CD4-positive, alpha-beta T cell treated with Interleukin-1 beta for 1 hour (primary cell): ENCODE results near the gene G3BP1.
A peak's percentile ranks its signal among the peaks of the same experiment; 100 is the strongest.
"Not testable (repeated sequence)": the region's sequence is repeated elsewhere in the genome, so short reads cannot be mapped to it uniquely, and the experiment has no call there.

Source experiments
- DNase-seq, 2 donors: peaks; one replicate each; pipeline ENCODE4 v3.0.0-alpha.2; 2020 to 2022

G3BP1 gene

GRCh38 chr5:151771259-151772028 lies at the start of gene G3BP1:
Gene G3BP1 (plus strand): TSS chr5:151771954. CDS start chr5:151786621, 14,667 bp downstream.
- peak; percentile 100 for DNase-seq

GRCh38 chr5:151722546-151722945 lies 49.2 kb upstream of the G3BP1 start:
- DNase-seq = no peak

- DNase-seq = no peak
Observed at GRCh38 chr5:151724360-151724759, 47.4 kb upstream of the G3BP1 start.

DNA sequence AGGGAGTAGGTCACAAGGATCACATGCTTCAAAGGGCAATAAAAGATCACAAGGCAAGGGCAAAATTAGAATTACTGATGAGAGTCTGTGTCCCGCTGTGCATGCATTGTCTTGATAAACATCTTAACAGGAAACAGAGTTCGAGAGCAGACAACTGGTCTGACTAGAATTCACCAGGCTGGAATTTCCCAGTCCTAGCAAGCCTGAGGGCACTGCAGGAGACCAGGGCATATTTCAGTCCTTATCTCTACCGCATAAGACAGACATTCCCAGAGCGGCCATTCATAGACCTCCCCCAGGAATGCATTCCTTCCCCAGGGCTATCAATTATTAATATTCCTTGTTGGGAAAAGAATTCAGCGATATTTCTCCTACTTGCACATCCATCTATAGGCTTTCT lies 42.2 kb upstream of the G3BP1 start:
- DNase-seq = not testable (repeated sequence)

- no peak for DNase-seq
Observed at GRCh38 chr5:151730381-151730780, 41.4 kb upstream of the G3BP1 start.

DNA sequence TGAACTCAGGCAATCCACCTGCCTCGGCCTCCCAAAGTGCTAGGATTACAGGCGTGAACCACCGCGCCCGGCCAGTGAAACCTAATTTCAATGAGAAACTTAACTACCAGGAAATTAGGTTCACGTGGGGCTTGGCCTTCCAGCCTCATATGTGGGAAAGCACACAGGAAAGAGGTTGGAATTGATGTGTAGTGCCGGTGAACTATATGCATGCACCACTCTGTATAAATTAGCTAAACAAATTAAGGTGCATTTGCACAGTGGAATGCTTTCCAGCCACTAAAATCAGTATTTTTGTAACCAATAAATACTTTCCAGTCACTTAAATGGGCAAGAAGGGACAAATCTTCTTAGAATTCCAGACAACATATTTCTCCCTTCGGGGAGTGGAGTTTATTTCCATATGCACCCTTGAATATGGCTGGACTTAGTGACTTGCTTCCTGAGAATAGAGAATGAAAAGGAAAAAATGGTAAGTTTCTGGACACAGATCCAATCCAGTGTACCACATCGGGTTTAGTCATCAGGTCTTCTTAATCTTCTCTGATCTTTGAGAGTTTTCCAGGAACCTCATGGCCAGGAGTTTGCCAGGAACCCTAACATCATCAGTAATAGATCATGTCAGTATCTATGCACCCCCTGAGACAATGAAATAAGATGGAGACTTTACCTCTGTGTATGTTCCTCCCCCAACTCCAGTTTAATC lies 38.2 kb upstream of the G3BP1 start:
- no peak for DNase-seq

GRCh38 chr5:151734064-151734408 lies 37.7 kb upstream of the G3BP1 start:
- no peak for DNase-seq

- no peak for DNase-seq
Observed at GRCh38 chr5:151735646-151736045, 36.1 kb upstream of the G3BP1 start.

DNA sequence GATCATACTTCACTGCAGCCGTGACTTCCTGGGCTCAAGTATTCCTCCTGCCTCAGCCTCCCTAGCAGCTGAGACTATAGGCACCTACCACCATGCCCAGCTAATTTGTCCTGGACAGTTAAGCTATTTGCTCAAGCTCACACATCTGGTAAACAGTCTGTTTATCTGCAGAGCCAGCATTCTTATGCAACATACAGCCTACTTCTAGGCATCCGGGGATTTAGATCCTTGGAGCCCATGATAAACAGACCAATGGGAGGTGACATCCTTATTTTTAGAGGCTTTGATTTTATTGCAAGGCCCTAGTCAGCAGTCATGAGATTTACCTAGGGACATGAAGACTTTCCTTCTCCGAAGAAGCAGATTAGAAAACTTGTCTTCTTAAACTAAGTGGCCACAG lies 34.3 kb upstream of the G3BP1 start:
- DNase-seq = no peak

- DNase-seq = no peak
Observed at GRCh38 chr5:151738125-151738848, 33.5 kb upstream of the G3BP1 start.

DNA sequence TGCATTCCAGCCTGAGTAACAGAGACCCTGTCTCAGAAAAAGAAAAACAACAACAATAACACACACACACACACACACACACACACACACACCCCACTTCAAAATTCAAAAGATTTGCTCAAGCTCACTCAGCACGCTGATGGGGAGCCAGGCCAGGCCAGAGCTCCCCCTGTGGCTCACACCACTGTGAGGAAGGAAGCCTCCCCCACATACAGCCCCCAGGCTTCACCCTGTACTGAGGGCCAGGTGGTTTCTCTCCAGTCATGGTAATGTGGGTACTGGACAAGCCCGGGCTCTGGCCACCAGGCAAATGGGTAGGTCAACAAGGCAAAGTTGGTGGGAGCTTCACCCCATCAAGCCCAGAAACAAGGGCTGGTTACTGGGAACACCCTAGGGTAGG lies 32.4 kb upstream of the G3BP1 start:
- DNase-seq = no peak

DNA sequence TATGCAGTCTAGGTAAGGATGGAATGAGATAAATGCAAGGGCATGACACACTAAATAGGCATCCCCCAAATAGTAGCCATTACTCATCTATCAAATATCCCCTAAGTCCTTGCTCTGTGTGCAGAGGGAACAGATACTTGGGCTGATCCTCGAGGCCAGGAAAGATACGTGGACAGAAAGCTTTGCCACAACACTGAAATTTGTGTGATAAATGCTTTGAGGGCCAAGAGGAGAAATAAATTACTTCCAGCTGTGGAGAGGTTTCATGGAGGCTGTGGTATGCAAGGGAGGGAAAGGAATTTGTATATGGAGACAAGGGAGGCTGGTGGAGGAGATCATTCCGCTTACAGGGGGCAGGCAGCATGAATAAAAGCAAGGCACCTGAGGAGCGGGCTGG lies 31.8 kb upstream of the G3BP1 start:
- no peak for DNase-seq

DNA sequence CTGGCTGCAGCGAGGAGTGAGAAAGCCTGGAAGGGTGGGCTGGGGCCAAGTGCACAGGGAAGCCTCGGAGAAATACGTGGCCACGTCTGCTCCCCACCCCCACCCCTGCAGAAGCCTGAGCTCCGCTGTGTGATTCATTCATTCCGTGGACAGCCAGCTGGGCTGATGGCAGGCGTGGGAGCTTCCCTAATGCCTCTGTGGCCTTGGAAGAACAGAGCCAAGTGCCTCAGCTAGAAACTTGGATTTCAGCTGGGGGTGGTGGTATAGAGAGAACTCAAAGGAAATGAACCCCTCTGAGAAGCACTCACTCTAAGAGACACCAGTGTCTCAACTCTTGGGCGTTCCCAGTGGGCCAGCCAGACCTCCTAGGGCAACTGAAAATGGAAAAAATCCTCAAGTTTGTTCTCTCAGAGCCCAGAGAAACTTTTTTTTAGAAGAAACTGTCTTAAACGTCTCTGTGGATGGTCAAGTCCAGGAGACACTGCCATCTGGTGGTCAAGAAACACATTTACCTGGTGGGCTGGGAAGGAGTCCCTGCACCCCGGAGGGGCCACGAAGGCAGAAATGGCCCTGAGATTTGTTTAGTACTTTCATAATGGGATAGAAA lies 31.3 kb upstream of the G3BP1 start:
- DNase-seq = peak; percentile 51 to 63

DNA sequence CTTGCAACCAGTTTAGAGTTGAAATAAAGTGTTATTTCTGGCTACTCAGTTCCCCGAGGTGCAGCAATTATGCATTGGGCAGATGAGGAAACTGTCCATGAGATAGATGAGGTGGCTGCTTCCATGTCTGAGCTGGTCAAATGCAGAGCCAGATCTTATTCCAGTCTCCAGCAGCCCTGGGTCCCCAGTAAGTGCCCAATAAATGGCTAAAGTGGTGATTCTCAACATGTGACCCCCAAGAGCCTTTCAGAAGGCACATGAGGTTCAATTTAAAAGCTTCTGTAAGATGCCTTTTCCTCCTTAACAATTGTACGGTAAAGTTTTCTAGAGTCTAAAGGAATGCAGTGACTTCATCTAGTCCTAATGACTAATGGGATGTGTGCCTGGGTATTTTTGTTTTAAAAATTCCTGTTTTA lies 30.8 kb upstream of the G3BP1 start:
- no peak for DNase-seq

DNA sequence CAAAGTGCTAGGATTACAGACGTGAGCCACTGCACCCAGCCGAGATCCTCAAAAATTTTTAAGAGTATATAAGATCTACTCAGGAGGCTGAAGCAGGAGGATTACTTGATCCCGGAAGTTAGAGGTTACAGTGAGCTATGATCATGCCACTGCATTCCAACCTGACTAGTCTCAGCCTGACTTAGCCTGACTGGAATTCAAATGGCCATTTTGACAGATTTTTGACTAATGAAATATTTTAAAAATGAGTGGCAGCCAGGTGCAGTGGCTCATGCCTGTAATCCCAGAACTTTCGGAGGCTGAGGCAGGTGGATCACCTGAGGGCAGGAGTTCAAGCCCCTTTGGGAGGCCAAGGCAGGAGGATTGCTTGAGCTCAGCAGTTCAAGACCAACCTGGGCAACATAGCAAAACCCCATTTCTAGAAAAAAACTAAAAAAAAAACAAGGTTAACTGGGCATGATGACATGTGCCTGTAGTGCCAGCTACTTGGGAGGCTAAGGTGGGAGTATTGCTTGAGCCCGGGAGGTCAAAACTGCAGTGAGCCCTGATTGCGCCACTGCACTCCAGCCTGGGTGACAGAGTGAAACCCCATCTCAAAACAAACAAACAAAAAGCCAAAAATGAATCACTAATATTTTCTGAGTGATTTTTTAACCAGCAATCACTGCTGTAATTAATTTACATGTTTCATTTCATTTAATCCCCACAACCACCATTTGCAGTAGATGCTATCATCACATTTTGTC lies 29.9 kb upstream of the G3BP1 start:
- no peak for DNase-seq

DNA sequence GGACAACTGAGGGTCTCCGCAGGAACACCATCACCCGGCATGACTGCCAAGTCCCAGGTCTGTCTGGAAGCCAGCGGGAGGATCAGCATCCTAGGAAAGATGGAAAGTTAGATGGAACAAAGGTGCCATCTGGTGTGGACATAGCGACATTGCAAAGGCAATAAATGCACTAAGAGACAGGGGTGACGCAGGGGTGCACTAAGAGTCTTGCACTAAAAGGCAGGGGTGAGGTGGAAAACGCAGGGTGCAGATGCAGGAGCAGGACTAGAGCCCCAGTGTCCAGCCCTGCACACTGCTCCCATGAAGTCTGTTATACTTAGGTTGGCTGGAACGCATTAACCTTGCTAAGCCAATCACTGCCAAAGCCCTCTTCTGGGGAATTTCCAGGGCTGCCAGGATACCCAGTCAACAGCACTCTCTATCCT lies 28.9 kb upstream of the G3BP1 start:
- no peak for DNase-seq

- no peak for DNase-seq
Observed at GRCh38 chr5:151743530-151743929, 28.2 kb upstream of the G3BP1 start.

- DNase-seq = peak; percentile 45 to 70
Observed at GRCh38 chr5:151745071-151745705, 26.6 kb upstream of the G3BP1 start.

DNA sequence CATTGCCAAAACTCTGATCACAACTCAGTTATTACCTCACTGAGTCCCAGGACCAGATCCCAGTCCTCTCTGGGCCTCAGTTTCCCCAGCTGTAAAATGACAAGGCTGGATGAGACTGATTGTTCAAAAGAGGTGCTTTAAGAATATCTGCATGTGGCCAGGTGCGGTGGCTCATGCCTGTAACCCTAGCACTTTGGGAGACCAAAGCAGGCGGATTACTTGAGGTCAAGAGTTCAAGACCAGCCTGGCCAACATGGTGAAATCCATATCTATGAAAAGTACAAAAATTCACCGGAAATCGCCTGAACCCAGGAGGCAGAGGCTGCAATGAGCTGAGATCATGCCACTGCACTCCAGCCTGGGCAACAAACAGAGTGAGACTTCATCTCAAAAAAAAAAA lies 21.6 kb upstream of the G3BP1 start:
- no peak for DNase-seq

DNA sequence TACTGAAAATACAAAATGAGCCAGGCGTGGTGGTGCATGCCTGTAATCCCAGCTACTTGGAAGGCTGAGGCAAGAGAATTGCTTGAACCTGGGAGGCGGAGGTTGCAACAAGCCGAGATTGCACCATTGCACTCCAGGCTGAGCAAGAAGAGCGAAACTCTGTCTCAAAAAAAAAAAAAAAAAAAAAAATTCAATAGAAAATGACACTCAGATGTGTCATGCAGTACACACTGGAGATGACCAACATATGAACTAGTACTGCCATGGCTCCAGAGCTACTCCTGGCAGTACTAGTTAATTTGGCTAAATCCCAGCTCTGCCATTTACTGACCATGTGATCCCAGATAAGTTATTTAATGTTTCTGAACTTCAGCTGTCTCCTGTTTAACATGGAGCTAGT lies 20.7 kb upstream of the G3BP1 start:
- DNase-seq = peak in 1 of 2 donors; percentile 21

- no peak for DNase-seq
Observed at GRCh38 chr5:151751593-151751992, 20.2 kb upstream of the G3BP1 start.

- DNase-seq = no peak
Observed at GRCh38 chr5:151755383-151755782, 16.4 kb upstream of the G3BP1 start.
